GM18858 (cell line): ENCODE results near the gene SCN10A.

ENCODE experiments used
- ATAC-seq: cut with Tn5 transposase; IDR thresholded peaks from one replicate; pipeline ENCODE4 v1.9.1; 2021; ENCODE audit not compliant: unreplicated experiment

SCN10A gene

GRCh38 chr3:38653685-38654537 is 162.1 kb downstream of the SCN10A start:
- no peak for ATAC-seq

GRCh38 chr3:38652934-38653333 is 163.1 kb downstream of the SCN10A start:
- ATAC-seq: no peak

- no peak for ATAC-seq
These were observed 164.7 kb downstream of the SCN10A start for GRCh38 chr3:38651153-38651789.

GRCh38 chr3:38650248-38650951 is 165.6 kb downstream of the SCN10A start:
- no peak for ATAC-seq

- no peak for ATAC-seq
These were observed 166.3 kb downstream of the SCN10A start, which contains the start of gene SCN5A for GRCh38 chr3:38649500-38650247. TSS of gene SCN5A (minus strand) at chr3:38649687. CDS start at chr3:38633307, 16,380 bp downstream.

- no peak for ATAC-seq
These were observed 167.1 kb downstream of the SCN10A start for GRCh38 chr3:38648659-38649499.

GRCh38 chr3:38648024-38648658 is 167.9 kb downstream of the SCN10A start:
- no peak for ATAC-seq

- no peak for ATAC-seq
These were observed 168.6 kb downstream of the SCN10A start for GRCh38 chr3:38647217-38647970.
